GM18502 (cell line): ENCODE data around the gene RFX3.

ENCODE experiments used
- ATAC-seq: cut with Tn5 transposase; IDR thresholded peaks from one replicate; pipeline ENCODE4 v1.9.1; 2021; ENCODE audit warnings: mild to moderate bottlenecking; ENCODE audit not compliant: unreplicated experiment, poor library complexity

Gene RFX3

DNA sequence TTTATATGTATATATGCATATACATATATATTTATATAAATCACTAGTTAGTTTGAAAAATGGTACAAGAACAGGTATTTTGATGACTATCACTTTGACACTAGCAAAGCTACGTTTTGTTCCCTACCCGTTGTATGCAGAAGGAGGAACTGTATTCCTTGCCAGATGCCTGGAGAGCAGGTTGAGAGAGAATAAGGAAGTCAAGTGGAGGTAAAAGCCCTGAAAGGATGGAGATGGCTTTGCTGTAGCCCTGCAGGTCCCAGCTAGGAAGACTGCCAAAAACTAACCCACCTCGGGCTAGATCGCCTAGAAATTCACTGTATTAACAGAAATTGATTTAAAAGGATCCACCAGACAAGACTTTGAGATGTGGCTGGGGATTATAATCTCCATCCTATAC is 229.3 kb downstream of the RFX3 start:
- ATAC-seq: no peak

DNA sequence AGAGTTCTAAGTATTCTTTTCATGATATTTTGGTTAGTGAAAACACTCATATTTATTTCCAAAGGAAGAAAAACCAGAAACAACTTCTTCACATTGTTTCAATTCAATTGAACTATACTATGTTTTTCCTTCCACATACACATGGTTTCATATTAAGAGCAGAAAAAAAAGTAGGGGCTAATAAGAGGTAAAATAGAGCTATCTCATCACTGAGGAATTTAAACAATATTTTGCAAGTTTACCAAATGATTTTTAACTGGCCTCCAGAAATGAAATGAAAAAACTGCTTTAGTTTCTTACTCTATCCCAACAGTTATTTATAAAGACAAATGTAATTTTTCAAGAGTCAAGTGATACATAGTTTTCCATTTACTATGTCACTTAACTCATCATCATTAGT is 233.5 kb downstream of the RFX3 start:
- ATAC-seq: no peak

DNA sequence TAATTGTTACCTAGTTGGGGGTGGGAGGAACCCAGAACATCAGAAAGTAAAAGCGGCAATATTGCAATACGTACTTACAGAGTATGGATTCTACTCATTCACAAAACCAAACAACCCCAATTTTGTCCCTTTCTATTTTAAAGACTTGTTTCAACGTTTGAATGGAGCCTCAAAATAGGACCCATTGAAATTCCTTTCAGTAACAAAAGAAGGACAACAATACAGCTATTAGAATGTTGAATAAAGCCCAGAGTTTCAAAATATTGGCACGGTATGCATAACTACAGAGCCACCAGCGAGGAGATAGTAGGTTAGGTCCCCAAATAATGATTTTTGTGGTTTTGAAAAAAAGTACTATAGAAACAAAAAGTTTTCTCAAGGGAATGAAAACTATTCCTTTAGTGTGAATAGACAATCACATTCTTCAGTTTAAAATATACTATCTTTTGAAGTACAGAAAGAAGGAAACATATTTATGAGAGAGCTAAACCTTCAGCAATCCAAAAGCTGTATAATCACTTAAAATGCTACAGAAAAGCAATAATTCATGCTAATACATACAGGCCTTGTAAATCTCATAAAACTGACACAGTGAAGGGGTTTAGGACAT is 235.5 kb downstream of the RFX3 start:
- ATAC-seq: no peak

DNA sequence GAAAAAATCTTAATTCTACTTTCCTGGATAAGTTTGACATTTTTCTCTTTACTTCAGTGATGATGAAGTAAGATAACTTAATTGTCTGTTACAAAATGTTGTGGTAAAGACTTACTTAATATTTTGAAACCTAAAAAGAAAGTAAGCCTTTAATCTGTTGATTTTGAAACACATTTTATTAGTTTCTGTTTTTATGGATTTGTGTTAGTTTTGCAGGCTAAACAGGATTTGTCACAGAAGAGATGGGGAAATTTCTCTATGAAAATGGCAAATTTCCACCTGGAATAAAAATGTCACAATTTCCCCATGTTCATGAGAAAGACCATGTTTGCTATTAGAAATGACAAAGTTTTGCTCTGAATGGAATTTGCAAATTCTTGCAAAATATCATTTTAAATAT is 237.1 kb downstream of the RFX3 start:
- no peak for ATAC-seq

DNA sequence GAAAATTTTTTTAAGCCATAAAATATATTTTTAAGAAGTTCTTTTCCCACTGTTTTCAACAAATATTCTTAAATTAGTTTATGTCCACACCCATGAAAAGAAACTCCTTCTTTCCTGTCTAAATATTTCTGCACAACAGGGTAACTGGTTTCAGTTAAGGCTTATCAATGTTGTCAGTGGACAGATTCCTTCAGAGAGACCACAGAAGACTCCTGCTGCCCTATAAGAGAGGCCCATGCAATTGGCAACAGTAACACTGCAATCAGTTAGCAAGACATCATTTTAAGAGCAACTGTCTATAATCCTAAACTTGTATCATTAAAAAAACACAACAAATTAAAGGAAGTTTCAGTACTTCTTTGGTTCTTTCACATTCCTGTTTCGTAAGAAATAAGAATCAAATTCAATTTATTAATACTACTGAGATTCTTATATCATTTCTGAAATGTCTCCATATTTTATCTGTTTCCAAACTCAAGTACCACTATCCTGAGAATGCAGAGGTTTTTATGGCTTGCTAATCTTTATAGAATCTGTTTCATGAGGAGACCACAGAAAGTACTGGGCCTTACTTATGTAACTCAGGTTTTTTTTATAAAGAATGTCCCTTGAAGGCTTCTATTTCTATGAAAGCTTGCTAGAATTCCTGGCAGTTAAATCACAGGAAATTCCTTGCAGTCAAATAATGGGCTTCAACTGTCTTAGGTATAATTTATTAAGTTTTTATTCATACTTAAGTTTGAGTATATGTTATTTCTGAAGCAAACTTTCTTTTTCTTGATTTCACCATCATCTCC is 240.2 kb downstream of the RFX3 start:
- ATAC-seq: no peak

DNA sequence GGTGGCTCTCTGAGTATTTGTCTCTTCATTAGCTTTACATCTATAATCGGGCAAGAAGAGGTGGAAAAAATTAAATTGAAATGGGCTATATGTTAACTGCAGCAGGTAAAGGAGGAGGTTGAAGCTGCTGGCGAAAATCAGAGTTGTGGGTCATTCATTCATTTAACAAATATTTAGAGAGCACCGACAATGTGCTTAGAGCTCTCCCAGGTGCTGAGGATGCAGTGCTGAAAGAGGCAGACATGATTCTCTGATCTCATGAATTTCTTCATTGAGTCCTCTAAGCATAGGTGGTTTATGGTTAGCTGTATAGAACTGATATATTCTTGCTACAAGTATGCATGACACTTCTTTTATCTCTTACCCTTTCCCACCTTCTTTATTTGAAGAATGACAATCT is 243.4 kb downstream of the RFX3 start:
- ATAC-seq: no peak

DNA sequence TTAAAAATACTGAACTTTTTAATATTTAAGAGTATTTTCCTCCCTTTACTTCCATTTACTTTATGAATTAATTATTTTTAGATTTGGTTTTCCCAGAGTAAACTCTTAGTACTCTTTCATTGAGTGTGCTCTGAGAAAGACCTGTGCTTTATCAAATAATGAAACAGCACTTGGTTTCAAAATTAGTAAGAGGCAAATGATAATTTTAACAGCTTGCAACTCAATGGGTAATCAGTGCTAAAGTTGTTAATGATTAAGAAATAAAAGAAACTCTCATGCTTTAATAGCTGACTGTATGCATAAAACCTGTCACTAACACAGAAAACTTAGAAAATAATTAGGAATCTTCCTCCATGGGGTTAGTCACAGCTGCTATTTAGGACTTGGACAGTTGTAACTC is 244.4 kb downstream of the RFX3 start:
- no peak for ATAC-seq

DNA sequence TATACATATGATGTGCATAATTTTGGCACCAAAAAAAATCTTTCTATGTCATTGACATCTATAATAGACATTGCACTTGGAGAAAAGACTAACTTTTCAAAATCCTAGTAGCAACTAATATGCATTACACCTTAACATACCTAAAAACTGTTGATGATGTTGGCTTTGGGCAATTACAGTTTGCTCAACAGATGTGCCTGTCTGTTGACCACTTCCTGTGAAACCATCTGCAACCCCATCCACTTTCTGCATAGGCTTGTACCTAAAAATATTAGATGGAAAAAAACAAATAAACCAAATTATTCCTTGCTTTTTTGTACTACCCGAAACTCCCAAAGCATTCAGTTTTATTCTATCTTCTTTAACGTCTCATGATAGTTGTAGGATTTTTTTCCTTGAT is 248.6 kb downstream of the RFX3 start:
- ATAC-seq: peak; percentile 53

DNA sequence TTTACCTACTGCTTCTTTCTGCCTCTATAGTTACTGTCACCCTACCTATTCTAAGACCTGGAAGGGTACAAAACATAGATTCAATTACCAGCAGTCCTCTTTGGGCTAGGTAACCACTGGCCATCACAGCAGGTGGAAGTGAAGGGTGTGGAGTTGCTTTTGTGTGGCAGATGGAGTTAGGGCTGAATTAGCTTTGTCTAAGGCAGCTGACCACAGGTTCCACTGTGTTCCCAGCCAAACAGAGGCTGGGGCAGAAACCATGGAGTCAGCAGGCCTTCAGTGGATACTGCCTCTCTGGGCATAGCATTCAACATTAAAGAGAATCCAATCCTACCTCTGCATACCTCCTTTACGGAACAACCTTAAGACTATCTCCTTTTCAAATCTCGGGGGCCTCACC is 254.2 kb downstream of the RFX3 start:
- no peak for ATAC-seq

DNA sequence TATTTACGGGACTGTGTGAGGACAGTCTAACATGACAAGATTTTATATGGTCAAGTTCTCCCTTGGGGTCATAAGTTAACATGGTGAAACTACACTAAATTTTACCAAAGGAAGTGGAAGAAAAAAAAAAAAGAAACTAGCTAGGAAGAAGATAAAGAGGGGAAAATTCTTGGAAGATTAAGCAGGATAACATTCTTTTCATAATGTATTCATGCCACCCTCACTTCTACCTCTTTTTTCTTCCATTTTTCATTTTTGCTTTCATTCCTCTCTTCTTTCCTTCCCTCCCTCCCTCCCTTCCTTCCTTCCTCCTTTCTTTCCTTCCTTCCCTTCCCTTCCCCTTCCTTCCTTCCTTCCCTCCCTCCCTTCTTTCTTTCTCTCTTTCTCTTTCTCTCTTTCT is 254.6 kb downstream of the RFX3 start:
- no peak for ATAC-seq

DNA sequence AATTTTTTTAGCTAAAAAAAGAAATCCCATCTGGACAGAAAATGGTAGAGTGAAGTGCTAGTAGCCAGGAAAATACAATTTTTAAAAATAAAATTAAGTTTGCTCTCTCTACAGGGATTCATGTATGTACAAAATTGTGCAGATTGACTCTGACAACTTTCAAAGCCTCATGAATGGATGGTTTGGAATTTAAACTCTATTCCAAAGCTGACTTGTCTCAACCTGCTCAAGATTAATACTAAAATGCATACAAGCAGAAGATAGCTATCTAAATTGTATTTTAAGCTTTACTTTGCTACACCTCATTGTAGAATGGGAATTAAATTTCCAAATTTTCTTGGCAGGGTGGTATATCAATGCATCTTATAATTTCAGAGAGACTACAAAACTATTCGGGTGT is 257.6 kb downstream of the RFX3 start:
- ATAC-seq: no peak

DNA sequence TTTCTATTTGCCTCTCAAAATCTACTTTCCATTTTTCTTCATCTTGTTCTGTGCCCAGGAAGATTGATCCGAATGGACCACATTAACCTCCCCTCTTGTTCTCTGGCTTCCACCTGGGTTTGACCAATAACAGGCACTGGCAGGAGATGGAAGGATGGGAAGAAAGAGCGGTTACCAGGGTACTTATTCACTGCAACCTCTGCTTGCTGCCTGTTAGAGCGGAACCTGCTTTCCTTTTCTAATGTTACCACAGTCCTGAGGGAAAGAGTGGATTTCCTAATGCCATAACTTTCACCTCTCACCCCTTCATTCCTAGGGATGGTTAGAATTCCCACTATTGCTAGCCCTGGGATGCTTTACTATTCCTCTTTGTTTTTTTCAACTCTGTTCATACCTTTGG is 262.1 kb downstream of the RFX3 start:
- ATAC-seq: no peak

DNA sequence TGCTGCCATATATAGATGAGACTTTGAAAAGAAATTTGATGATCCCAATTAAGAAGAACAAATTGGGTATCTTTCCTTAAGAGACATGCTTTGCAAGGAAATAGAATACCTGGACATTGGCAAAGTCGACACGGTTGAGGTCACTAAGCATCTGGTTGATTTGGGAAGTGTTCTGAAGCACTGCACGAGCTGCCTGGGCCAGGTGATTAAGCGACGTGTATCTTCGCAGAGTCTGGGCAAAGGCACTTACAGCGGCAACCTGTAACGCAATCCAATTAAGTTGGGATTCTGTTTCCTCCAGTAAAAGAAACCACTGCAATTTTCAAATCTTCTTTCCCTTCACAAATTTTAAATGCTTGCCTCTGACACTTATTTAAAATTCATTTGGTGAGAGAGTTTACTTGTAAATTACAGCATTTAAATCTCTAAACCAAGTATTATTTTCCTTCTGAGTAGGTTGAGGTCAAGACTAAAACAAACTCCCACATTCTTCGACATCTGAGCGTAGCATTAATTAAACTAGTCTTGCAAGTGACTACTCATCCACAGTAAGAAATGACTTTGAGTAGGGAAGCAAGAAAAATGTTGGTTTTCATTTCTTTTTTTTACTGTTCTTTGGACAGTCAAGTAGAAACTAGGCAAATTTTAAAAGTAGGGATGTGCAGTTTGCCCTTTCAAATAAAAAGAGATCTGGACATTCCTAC is 262.8 kb downstream of the RFX3 start:
- no peak for ATAC-seq

DNA sequence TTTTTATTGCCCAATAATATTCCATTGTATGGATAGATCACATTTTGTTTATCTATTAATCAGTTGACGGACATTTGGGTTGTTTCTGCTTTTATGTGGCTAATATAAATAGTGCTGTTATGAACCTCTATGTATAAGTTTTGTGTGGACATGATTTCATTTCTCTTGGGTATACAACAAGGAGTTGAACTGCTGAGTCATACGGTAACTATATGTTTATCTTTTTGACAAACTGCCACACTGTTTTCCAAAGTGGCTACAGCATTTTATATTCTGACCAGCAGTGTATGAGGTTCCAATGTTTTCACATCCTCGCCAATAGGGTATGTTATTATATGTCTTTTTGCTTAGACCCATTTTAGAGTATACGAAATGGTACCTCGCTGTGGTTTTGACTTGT is 264.3 kb downstream of the RFX3 start:
- ATAC-seq: no peak

DNA sequence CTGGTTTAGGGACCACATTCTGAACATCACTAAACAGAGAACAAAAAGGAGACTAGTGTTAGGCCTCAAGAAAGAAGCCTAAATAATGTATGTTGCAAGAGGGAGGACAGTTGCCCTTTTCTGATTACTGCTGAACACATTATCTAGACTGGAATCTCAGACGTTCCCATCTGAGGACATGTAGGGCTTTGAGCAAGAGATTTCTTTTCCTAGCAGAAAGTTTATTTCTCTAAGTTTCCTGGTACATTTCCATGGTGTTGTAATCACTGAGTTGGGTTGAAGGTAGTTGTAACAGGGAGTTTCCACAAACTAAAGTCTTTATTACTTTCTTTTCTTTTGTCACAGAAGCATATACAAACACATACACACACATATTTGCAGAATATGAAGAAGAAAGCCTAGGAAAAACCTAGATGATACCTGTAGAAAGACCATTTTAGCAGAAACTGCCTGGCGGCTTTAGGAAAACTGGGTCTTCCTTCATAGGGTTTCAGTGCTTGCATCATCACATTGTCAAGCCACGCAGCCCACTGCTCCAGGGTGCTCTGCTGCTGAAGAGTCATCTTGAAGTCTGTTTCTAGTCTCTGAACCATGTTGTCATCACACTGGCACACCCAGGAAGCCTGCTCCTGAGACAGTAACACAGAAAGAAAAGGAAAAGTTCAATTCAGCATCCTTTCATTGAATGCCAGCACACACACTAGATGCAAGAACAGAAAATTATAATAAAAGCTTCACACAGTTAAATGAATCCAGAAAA is 269.1 kb downstream of the RFX3 start:
- no peak for ATAC-seq

DNA sequence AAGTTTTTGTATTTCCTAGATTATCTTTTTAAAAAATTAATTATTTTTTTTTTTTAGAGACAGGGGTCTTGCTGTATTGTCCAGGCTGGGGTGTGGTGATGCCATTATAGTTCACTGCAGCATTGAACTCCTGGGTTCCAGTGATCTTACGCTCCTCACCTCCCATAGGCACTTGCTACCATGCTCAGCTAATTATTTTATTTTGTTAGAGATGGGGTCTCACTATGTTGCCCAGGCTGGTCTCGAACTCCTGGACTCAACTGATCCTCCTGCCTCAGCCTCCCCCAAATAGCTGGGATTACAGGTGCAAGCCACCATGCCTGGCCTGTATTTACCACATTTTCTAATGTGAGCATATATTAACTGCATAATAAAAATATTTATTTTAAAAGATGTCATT is 274.5 kb downstream of the RFX3 start:
- ATAC-seq: no peak

DNA sequence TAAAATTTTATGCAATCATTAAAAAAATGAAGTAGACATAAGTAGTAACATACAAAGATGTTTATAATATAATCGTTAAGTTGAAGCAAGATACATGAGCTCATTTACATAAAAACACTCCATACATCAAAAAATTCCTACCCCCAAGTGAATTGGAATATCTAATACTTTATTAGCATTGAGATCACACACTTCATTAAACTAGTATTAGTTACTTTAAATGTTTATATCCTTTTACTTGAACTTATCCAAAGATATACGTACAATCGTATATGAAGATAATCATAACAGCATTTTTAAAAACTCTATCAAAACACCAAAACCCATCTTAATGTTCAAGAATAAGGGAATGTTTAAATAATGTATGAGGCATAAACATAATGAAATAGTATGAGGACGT is 275.1 kb downstream of the RFX3 start:
- no peak for ATAC-seq

DNA sequence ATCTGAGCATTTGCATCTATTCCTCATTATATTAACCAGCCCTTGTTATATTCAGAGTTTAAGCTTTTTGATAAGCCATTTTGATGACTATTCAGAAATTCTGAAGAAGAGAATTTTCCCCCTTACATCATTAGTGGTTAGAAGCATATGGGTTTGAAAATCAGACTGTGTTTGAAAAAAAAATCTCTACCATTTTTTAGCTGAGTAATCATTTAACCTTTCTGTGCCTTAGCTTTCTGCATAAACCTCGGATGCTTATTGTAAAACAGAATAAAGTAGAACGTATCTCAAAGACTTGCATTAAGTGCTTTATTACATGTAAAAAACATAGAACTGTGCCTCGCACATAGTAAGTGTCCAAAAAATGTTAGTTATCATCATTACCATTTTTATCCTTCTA is 278.6 kb downstream of the RFX3 start:
- no peak for ATAC-seq

DNA sequence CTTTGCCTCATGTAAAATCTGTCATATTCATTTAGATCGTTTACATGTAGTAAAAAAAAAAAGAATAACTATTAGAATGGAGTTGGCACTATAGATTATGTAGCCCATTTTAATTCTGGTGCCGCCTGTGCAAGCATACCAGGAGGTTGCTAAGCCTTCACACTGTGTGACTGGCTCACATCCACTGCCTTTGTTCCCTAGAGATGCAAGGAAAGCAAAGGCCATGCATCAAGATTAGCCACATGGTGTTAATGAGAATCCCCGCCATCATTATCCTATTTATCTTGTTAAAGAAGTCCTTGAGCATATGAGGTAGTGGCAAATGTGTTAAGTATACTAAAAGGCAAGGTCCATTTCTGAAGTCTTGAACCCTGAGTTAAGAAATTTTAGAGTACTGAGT is 279.6 kb downstream of the RFX3 start:
- ATAC-seq: no peak

DNA sequence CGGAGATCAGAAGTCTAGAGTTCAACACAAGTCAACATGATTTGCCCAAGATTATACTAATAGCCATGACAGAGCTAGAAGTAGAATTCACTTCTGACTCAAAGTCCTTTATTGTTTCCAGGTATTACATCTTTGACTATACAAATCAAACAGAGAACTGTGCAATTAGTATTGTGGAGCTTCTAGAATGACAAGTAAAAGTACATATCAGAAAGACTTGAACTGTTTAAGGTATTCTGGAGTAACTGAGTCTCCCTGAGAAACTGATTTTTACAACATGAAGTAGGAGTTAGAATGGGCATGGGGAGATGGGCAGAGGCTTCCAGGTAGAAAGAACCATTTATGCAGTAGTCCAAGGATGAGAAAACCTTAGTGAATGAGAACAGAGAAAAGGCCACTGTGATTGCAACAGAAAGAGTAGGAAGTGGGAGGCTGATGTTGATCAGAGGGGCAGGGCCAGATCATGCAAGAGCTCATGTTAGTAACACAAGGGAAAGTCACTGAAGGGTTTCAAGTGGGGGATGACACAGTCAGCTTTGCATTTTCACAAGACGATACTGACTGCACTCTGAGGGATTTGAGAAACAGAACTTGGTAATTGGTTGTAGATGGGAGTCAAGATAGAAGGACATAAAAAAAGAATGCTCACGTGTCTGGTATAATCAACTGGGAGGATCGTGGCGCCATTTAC is 280.7 kb downstream of the RFX3 start:
- peak; percentile 72 for ATAC-seq
